Posterior vena cava (tissue), 2 donors: Measurements from ENCODE around the gene BIN2. TPM values are rescaled to one million over a fixed set of nuclear protein-coding genes. Genes with fewer than 3 reads are reported as not detected.
A peak's percentile ranks its signal among the peaks of the same experiment; 100 is the strongest.
"Not testable (repeated sequence)": the region's sequence is repeated elsewhere in the genome, so short reads cannot be mapped to it uniquely, and the experiment has no call there.

Experiments
- DNase-seq: peaks from one replicate; pipeline ENCODE4 v3.0.0-alpha.2; 2020; ENCODE audit warnings: low spot score
- intact Hi-C, 2 donors: fragments of 100-400 bp; cut with DNase I; formaldehyde crosslinking; loops; one replicate each; pipeline versions ENCODE4 v1.14.1 to v1.14.2; 2022 to 2023
- total RNA-seq, 2 donors: library from RNA; stranded (reverse); fragmentation: NEBNext Ultra II Directional; extraction: Animal tissue kit (Norgen Biotek cat#: 25700); gene quantifications; one replicate each; pipeline ENCODE4 v1.2.1, GENCODE V29; 2021
- donor health status: DM: yes; HTN: yes; CAD: no.
- donor health status: DM: yes; HTN: yes; CAD: no.

The BIN2 gene
- total RNA-seq, 2 donors from 2014 or later, result 5.6 to 8.8 TPM

GRCh38 chr12:51320695-51321320, 3.2 kb downstream of the BIN2 start:
- intact Hi-C loops, result no loop called here
- no peak for DNase-seq

- DNase-seq, result no peak
- intact Hi-C loops, result no loop called here
Observed at GRCh38 chr12:51320311-51320694, 3.7 kb downstream of the BIN2 start.

DNA sequence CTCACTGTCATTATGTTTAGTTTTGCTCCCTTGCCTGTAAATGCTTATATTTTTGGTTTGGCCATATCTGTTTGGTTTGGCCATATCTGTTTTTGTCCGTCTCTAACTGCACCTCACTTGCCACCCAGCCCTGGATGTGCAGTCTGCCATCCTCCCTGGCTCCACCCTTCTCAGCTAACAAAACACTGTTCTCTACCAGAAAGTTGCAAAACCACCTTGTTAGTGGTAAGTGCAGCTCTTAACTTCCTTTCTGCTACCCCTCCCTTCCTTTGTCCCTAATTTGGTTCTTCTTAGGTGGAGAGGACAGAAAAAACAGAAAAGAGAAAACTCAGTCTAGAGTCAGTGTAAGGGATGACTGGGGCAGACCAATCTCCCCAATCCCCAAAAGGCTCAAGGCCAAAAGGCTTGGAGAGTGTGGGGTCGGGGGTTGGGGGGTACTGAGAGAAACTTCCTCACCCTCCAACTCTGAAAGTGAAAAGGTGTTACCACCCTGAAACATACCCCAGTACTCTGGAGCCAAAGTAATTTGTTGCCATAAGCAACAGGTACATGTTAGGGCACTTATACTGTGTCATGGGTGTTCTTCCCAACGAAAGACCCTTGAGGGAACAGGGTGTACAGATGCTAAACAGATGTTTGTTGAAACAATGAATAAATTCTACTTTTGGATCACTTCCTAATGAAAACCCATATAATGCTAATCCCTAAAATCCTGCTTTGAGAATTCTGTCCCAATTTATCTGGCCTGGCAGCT, 5.0 kb downstream of the BIN2 start:
- intact Hi-C loops, result no loop called here
- no peak for DNase-seq

DNA sequence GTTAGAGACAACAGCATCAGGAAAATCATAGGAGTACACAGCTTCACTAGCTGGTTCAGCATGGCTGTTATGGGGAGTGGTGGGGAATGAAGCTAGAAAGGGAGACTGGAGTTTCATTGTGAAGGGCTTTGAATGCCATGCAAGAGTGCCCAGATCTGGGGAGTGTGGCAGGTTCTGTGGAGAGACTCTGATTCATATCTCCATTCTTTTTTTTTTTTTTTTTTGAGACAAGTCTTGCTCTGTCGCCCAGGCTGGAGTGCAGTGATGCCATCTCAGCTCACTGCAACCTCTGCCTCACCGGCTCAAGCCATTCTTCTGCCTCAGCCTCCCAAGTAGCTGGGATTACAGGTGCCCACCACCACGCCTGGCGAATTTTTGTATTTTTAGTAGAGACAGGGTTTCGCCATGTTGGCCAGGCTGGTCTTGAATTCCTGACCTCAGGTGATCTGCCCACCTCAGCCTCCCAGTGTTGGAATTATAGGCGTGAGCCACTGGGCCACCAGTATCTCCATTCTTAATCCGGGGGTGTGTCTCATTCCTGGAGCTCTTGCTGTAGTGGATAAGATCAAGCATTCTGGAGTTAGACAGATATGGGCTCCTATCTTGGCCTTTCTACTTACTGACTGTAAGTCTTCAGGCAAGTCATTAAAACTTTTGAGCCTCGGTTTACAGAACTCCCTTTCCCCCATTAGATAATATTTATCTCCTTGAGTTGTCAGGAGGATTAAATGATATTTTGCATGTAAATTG, 5.7 kb downstream of the BIN2 start:
- intact Hi-C loops, result not testable (repeated sequence)

DNA sequence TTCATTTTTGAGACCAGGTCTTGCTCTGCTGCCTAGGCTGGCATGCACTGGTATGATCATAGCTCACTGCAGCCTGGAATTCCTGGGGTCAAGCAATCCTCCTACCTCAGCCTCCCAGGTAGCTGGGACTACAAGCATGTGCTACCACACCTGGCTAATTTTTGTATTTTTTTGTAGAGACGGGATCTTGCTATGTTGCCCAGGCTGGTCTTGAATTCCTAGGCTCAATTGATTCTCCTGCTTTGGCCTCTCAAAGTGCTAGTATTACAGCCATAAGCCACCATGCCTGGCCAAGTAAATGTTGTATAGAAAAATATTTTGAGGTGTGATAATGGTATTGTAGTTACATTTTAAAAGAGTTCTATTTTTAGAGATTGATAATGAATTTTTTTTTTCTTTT, 12.6 kb downstream of the BIN2 start:
- no peak for DNase-seq
- intact Hi-C loops, result no loop called here

More for the DNA sequence above, 5.7 kb downstream of the BIN2 start:
- not testable (repeated sequence) for DNase-seq

DNA sequence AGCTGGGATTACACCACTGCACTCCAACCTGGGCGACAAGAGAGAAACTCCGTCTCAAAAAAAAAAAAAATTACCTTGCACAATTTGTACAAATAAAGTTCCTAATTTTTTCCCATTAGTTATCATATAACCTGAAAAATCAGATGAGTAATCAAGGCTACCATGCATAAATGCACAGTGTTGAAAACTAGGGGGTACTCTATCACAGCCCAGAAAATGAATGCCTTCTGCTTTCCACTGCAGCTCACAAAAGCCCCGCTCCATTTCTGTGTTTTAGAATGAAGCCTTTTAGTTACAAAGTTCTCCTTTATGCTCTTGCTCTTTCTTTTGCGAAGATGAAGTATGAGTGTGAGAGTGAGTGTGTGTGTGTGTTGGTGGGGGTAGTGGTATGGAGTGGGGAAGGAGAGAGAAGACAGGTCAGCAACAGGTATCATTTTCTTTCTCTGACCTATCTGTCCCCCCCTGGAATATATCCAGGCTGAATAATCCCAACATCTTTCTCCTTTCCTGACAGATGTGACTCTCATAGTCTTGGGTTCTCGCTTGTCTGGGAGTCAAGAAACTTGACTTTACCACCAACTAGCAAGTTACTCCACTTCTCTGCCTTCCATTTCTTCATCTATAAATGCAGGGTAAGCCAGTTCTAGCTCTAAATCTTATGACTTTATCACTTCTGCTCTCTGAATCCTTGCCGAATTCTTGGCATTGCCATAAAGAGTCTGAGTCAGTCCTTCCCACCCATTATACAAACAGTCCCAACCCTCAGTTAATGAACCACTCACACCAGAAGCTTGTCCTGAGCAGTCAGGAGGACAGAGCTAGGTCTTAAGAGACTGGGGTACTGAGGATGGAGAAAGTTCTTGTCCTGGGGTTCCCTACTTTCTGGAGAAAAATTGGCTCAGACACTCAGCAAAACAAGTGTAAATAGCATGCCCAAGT, 16.1 kb downstream of the BIN2 start:
- no peak for DNase-seq
- intact Hi-C loops, result no loop called here

GRCh38 chr12:51306507-51306906, 17.5 kb downstream of the BIN2 start:
- DNase-seq, result no peak
- intact Hi-C loops, result no loop called here

DNA sequence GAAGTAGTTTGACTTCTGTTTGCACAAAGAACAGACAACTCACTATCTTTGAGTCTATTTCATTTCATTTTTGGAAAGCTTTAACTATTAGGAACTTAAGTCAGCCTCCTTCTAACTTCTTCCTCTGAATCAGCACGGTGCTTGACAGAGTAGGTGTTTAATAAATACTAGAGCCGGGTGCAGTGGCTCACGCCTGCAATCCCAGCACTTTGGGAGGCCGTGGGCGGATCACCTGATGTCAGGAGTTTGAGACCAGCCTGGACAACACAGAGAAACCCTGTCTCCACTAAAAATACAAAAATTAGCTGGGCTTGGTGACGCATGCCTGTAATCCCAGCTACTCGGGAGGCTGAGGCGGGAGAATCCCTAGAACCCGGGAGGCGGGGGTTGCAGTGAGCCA, 23.2 kb downstream of the BIN2 start:
- intact Hi-C loops, DNase-seq: not testable (repeated sequence)

DNA sequence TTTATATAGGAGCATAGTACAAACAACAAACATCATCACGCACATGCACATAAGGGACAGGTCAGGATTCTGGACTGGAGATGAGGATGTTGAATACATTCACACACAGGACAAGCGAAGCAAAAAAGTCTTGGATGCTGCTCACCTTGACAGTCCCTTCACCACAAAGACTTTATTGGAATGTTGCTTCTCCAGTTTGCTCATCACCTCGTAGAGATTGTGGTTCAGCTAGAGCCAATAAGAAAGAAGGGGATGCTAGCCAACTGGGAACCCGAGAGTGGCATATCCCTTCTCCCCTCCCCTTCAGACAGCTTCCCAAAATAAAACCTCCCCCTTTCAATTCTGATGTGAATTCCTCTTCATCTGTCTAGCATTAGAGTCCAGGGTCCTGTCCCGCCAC, 28.3 kb downstream of the BIN2 start:
- intact Hi-C loops, result no loop called here
- DNase-seq, result no peak

DNA sequence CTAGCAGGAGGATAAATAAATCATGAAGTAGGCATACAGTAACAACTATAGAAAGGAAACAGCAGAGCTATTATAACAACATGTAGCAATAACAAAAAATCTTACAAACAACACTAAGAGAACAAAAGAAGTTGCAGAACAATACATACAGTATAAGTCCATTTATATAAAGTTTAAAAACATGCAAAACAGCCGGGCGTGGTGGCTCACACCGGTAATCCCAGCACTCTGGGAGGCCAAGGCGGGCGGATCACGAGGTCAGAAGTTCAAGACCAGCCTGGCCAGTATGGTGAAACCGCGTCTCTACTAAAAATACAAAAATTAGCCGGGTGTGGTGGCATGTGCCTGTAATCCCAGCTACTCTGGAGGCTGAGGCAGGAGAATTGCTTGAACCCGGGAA, 29.9 kb downstream of the BIN2 start:
- DNase-seq, intact Hi-C loops: not testable (repeated sequence)

GRCh38 chr12:51293696-51294095, 30.3 kb downstream of the BIN2 start:
- intact Hi-C loops, result no loop called here
- DNase-seq, result no peak

GRCh38 chr12:51291603-51292513, 32.1 kb downstream of the BIN2 start:
- DNase-seq, result peak; percentile 87
- intact Hi-C loops, result not testable (repeated sequence)

DNA sequence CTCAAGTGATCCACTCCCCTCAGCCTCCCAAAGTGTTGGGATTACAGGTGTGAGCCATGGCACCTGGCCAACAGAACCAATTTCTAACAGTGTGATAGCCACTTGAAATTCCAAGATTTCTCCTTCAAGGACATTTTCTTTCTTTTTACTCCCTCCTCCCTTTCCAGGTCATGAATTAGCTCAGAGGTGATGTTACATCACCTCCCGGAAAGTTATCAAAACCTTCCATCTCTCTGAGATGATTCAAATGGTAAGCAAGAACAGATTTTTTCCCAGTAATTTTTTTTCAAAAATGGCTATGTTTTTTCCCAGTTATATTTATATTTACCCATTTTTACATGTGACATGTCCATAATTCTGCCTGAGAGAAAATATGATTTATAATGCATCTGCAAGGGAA, 38.1 kb downstream of the BIN2 start:
- intact Hi-C loops, result no loop called here
- no peak for DNase-seq

GRCh38 chr12:51281202-51281924, 42.6 kb downstream of the BIN2 start:
- DNase-seq, result no peak
- intact Hi-C loops, result no loop called here

GRCh38 chr12:51275088-51275487, 48.9 kb downstream of the BIN2 start:
- DNase-seq, result no peak
- intact Hi-C loops, result no loop called here

DNA sequence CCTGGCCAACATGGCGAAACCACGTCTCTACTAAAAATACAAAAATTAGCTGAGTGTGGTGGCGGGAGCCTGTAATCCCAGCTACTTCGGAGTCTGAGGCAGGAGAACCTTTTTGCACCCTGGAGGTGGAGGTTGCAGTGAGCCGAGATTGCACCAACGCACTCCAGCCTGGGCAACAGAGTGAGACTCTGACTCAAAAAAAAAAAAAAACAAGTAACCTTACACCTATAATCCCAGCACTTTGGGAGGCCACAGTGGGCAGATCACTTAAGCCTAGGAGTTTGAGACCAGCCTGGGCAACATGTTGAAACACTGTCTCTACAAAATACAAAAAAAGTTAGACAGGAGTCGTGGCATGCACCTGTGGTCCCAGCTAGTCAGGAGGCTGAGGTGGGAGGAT, 51.2 kb downstream of the BIN2 start:
- intact Hi-C loops, result not testable (repeated sequence)
- peak; percentile 1 for DNase-seq

DNA sequence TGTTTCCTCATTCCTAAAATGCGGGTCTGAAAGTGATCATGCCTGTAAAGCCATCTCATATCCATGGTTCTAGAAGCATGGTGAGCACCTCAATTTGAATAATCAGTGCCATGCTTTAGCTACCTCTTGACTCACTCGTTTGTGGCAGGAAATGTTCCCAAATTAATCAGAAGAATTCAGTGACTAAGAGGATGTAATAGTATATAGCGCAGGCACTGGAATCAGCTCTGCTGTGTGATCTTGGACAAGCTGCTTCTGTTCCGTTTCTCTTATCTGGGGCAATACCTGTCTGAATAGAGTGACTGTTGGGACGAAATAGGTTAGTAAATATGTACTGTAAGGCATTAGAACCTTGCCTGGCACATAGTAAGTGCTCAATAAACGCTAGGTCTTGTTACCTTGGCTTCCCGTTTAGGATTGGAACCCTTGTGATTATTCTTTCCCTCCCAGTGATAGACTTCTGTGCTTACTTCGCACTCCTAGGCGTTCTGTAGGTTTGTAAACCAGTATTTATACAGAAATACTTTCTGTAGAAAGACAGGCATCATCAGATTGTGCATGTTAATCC, 52.9 kb downstream of the BIN2 start:
- intact Hi-C loops, result no loop called here
- no peak for DNase-seq
